HG03378 (cell line): Measurements from ENCODE around the gene USP11.

ENCODE experiments used
- ATAC-seq: cut with Tn5 transposase; IDR thresholded peaks from one replicate; pipeline ENCODE4 v1.9.1; 2021; ENCODE audit warnings: mild to moderate bottlenecking, moderate library complexity; ENCODE audit not compliant: unreplicated experiment

The USP11 gene

DNA sequence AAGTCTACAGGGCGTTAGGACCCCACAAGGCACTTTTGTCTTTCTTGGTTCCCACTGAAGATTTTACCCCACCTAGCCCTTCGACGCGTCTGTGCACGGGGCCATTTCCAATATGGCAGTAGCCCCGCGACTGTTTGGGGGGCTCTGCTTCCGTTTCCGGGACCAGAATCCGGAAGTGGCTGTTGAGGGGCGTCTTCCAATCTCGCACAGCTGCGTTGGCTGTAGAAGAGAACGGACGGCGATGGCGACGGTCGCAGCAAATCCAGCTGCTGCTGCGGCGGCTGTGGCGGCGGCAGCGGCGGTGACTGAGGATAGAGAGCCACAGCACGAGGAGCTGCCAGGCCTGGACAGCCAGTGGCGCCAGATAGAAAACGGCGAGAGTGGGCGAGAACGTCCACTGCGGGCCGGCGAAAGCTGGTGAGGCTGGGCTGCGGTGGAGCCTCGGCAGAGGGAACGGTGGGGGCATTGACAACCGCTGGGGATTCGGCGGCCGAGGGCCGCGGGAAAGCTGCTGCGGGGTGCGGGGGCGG is at the start of gene USP11:
Gene USP11 (plus strand): TSS at position 207 of the 530 bp plus-strand sequence. CDS start 35 bp downstream, at position 242.
- ATAC-seq, result no peak

DNA sequence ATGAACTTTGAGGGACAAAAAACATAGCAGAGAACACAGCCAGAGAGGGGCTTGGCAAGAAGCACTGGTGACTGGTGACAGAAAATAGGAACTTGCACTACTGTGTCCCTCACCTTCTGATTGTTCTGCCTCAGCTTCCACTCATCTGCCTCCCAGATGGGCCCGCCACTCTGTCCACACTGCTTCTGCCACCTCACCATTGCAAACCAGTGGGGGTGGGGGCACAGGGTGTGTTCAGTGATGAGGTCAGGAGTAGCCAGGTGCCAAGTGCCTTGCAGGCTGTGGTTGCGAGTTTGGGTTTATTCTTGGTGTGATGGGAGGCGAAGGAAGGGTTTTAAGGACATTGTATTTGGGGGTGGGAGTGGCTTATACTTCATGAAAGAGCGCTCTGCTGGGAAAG is 48.3 kb upstream of the USP11 start:
- no peak for ATAC-seq

DNA sequence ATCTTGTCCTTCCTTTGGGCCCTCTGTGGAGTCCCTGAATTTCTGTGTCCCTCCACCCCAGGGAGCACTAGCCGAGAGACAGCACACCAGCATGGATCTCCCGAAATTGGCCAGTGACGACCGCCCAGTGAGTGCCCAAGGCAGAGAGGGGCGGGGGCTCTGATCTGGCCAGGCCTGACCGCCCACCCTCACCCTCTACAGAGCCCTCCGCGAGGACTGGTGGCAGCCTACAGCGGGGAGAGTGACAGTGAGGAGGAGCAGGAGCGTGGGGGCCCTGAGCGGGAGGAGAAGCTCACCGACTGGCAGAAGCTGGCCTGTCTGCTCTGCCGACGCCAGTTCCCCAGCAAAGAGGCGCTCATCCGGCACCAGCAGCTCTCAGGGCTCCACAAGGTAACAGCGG is 47.6 kb upstream of the USP11 start:
- ATAC-seq, result no peak

DNA sequence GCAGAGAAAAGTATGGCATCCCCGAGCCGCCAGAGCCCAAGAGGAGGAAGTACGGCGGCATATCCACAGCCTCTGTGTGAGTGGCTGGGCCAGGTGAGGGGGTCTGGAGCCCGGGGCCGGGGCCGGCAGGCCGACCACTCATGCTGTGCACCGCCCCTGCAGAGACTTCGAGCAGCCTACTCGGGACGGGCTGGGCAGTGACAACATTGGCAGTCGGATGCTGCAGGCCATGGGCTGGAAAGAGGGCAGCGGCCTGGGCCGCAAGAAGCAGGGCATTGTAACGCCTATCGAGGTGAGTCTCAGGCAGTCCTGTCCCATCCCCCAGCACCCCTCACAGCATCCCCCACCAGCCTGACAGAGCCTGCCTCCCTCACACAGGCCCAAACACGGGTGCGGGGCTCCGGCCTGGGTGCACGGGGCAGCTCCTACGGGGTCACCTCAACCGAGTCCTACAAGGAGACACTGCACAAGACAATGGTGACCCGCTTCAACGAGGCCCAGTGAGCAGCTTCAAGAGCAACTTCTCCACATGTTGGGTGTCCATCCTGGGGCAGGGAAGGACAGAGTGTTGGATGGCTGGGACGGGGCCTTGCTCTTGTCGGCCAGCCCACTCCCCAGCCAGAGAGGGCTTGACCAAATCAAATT is 46.6 kb upstream of the USP11 start:
- ATAC-seq, result no peak

DNA sequence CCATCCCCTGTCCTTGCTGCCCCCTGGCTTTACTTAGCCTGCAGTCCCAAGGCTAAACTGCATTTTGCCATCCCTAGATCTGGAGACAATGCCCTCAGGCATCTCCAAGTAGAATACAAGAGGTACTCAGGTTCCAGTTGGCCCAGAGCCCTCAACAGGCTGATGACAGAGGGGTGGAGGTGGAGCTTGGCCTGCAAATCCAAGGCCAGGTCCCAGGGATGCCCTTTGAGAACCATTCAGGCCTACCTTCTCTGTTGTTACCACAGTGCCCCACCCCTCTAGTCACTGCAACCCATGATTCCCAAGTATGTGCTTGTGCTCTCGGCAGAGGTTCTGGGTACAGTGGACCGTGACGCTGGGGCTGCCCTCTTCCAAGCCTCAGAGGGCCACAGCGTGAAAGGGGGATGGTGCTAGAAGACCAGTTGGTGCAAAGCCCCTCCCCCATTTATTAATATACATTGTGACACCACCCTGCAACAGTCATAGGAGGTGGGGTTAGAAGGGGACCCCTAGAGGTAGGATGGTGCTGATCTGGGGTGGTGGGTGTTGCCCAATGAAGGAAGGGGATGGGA is 45.6 kb upstream of the USP11 start:
- no peak for ATAC-seq

DNA sequence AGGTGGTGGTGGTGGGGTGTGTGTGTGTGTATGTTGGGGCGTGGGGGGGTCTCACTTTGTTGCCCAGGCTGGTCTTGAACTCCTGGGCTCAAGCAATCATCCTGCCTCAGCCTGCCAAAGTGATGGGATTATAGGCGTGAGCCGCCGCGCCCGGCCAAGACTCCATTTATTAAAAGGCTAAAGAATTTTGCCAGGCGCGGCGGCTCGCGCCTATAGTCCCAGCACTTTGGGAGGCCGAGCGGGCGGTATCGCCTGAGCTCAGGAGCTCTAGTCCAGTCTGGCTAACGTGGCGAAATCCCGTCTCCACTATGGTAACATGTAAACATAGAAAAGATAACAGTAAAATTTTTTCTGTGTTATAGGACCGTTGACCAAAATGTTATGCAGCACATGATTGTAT is 42.9 kb upstream of the USP11 start:
- ATAC-seq, result no peak

DNA sequence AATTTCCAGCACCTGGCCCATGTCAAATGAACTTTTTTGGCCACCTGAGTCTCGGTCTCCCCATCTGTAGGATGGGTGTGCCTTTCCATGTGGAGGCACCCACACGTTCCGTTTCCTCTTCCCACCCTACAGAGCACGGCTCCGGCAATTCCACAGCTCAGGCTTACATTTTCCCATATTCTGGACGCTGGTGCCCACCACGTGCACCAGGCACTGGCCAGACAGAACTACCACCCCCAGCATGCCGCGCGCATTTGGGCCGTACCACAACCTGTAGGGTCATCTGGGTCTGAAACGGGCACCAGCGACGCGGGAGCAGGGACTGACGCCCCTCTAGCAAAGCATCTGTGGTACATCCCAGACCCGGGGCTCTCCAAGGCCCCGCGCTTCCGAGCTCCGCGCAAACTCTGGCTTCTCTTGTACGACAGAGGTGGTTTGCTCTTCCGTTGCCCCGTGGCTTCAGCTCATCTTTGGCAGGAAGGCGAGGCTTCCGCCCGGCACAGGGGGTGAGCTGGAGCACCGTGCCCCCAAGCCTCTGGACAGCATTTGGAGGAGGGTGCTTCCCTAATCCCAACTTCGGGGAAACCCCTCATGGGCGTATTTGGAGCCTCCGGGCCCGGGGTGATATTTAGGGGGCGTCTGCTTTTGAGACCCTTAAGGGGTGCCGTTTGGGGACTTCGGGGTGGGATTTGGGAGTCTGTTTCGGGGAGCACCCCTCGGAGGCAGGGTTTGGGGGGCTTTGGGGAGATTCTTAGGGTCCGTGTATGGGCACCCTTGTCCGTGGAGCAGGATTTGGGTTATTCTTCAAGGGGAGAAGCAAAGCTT is 42.2 kb upstream of the USP11 start:
- peak; percentile 41 for ATAC-seq

DNA sequence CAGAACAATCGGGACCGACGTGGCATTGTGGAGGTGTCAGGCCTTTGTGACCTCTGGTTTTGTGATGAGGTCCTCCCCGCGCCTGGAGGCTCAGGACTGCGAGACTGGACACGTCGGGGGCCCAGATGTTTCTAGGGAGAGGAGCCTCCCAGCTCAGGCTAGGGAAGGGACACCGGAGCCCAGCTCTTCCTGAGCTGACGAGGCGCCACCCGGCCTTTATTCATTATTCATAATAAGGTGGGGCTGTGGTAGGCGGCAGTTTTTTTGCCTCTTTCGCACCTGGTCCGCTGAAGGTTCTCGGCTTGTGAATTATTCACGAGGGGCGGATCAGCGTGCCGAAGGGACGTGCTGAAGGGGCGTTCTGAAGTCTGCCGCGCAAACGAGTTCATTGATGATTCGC is 41.5 kb upstream of the USP11 start:
- ATAC-seq, result no peak

DNA sequence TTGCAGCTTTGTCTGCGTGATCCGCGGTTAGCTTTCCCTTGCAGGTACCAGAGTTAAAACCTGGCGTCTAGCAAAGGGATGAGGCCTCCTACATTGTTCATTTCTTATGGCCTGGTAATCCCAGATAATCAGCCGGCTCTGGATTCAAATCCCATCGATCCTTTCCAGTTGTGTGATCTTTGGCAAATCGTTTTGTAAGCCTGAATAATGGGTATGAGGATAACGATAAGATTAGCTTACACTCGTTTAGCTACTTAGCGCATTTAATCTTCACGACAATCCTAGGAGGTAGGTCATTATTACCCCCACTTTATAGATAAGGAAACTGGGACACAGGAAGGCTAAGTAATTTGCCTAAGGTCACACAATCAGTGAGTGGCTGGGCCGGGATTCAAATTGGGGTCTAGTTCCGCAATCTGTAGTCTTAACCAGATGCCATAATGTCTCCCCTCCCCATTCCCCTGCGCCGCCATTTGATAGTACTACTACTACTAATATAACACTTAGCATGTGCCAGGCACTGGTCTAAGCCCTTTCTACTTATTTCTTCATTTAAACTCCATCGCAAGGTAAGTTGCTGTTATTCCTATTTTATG is 40.9 kb upstream of the USP11 start:
- no peak for ATAC-seq

DNA sequence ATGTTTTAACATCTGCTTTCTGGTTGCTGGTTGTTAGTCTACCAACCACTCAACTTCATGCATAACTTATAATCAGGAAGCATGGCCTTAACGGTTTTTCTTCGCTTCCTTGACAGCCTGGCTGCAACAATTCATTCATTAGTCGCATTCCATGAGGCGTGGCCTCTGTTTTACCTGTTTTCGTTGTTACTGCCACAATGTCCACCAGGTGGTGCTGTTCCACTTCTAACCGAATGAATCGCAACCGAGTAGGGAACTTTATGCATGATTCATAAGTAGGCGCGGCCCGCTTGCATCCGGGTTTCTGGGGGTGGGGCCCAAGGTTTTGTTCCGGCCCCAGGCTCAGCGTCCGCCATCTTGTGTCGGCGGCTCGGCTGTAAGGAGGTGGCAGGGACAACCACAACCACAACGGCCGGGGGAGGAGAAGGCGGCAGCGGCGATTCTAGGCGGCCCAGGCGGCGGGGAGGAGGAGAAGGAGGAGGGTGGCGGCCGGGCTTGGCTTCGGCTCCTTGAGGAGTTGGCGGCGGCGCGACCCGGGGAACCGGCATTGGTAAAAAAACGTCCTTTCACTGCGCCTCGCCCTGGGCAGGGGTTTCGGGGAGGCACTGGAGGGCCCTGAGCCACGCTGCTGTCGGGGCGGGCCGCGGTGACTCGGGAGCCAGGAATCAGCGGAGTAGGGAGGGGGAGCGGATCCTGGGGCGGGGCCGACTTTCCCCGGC is 39.2 kb upstream of the USP11 start, which contains the start of gene UBA1:
Gene UBA1 (plus strand): TSS at position 355 of the 719 bp plus-strand sequence. CDS start 4,974 bp downstream, outside the sequence.
- ATAC-seq, result peak; percentile 79

DNA sequence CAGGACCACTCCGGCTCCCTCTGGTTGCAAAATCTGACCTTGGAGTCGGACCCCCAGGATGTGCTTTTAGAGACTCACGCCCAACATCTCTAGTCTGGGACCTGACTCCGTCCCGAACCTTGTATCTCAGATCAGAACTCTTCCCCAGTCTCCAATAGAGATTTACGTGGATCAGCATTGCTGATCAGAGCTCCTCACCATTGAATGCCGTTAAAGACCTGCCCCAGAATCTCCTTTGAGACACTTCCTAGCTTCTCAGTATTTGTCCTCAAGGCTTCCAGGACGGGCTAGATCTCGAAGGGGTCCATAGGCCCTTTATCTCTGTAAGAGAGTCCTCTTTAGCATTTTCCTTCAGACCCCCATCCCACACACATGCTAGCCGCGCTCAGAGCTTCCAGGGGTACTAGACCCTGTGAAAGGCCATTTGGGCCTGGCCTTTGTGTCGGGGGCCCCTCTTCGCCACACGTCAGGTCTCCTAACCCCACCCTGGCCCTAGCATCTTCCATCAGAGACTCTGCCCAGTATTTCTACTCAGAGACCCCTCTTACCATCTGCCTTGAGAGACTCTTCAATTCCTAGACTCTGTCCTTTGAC is 38.5 kb upstream of the USP11 start:
- ATAC-seq, result peak; percentile 0

DNA sequence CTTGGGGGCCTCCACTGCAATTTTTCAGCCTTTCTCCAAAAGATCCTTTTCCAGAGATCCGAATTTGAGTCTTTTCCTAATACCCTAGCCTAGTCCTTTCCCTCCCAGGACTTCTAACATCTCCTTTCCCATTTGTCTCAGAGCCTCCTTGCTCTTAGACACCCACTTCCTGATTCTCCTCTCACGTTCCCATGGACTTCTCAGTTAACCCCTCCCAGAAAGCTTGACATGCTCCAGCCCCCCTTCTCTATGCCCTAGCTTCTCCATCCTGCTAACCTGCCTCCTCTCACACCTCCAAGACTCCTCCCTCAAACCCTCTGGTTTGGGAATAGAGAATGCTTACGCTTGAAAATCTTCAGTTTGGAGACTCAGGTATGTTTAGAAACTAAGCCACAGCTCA is 36.7 kb upstream of the USP11 start:
- no peak for ATAC-seq

DNA sequence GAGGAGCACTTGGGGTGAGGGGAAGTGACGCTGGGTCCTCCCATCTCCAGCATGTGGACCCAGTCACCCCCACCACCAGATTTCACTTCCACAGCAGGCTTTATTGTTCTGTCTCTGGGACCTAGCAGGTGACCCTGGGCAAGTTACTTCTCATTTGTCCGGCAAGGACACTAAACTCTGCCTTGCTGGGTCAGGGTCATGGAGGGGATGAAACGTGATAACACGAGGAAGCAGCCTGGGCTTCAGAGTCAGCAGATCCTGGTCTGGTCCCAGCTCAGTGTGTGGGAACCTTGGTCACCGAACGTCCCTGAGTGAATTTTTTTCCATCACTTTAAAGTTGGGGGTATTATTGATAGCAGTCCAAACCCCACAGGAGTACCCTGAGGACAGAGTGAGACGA is 35.3 kb upstream of the USP11 start:
- no peak for ATAC-seq

DNA sequence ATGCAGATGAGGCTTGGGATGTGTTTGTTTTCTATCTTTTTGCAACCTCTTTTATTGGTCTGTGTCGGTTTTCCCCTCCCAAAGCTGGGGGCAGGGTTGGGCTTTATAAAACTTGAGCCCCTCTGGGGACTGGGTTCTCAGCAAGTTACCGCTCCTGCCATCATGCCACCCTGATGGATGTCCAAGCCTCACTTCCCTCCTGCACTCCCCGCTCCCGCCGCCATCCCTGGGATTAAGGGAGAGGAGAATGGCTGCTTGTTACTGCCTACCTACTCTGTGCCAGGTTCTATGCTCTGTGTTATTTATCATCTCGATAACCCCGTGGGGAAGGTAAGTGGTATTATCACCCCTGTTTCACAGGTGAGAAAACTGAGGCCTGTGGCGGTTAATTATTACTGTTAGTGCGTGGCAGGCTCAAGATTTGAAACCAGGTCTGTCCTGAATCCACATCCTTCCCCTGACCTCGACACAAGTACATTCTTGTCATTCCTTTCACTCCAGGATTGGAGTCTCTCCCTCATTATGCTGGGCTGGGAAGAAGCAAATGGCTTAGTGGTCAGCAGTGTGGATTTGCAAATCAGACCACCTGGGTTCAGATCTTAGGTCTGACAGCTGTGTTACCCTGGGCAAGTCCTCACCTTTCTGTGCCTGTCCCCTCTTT is 34.7 kb upstream of the USP11 start:
- no peak for ATAC-seq

DNA sequence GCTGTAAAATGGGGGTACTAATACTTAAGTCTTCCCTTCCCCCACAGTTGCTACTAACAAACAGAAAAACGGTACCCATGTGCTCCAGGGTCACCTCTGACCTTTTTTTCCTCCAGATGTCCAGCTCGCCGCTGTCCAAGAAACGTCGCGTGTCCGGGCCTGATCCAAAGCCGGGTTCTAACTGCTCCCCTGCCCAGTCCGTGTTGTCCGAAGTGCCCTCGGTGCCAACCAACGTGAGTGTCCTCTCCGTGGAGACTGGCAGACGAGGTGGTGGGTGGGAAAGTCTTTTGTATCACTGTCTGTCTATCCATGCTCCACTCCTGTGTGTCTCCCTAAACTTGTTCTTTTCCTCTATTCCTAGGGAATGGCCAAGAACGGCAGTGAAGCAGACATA is 34.1 kb upstream of the USP11 start:
- no peak for ATAC-seq

DNA sequence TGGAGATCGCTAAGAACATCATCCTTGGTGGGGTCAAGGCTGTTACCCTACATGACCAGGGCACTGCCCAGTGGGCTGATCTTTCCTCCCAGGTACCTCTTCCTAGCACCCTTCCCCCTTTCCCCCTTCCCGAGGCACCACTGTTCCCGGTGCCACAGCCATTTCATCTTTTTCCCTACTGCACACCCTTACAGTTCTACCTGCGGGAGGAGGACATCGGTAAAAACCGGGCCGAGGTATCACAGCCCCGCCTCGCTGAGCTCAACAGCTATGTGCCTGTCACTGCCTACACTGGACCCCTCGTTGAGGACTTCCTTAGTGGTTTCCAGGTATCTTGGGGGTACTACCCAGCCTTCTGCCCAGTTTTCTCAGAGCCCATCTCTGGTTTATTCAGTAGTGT is 33.5 kb upstream of the USP11 start:
- no peak for ATAC-seq

DNA sequence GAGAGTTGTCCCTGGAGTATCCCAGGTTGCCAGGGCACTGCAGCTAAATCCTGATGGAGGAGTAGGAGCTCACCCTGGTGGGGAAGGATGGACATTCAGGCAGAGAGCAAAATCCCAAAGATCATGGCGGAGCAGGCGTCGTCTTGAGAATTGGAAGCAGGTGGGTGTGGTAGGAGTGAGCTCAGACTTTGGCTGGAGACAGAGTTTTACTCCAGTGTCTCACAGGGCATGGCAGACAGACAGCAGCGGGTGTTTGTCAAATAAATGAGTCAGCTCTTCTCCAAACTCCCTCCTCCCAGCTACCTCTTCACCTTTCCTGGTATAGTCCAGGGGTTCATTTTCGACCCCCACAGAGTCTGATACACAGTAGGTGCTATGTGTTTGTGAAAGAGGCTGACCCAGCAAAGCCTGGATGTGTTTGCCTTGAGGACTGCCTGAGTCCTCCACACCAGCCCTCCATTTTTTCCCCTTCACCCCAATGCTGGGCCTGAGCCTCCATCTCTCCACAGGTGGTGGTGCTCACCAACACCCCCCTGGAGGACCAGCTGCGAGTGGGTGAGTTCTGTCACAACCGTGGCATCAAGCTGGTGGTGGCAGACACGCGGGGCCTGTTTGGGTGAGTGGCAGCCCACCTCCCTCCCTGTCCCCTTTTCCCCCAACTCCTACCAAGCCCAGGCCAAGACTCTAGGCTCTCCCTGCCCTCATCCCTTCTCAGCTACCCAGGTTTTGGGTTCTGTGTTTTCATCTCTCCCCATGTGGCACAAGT is 32.2 kb upstream of the USP11 start:
- no peak for ATAC-seq

DNA sequence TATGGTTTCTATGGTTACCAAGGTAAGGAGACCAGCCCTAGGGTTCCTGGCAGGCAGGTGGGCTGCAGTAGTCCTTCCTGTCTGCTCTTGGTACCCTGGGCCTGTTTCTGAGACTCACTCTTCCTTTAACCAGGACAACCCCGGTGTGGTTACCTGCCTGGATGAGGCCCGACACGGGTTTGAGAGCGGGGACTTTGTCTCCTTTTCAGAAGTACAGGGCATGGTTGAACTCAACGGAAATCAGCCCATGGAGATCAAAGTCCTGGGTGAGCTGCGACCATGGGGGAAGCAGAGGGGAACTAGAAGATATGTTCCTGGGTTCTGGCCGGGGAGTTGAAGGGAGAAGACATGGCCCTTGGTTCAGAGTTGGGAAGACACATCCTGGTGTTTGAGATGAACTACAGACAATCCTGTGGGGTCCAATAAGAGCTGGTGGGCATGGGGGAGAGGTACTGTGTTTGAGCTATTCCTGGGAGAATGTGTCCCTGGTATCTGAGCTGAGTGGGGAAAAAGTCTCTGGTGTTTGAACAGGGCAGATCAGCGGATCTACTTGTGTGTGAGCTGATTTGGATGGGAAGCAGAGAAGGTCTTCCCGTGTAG is 31.4 kb upstream of the USP11 start:
- ATAC-seq, result no peak

DNA sequence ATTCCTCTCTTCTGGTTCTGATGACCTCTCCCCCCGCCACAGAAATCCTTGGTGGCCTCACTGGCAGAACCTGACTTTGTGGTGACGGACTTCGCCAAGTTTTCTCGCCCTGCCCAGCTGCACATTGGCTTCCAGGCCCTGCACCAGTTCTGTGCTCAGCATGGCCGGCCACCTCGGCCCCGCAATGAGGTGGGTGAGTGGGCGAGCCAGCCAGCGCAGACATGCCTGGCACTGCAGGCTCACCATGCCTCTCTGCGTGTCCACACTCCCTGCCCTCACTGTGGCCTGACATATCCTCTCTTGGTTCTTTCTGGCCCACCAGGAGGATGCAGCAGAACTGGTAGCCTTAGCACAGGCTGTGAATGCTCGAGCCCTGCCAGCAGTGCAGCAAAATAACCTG is 30.5 kb upstream of the USP11 start:
- no peak for ATAC-seq
